ENCODE measurements around the gene ZNF615. TPM values are rescaled to one million over a fixed set of nuclear protein-coding genes. Genes with fewer than 3 reads are reported as not detected.
"Not testable (repeated sequence)": the region's sequence is repeated elsewhere in the genome, so short reads cannot be mapped to it uniquely, and the experiment has no call there.

The ZNF615 gene
- 11.0 and 11.7 TPM in 2 replicates for total RNA-seq (2014; rRNA removed)
- 2.3 TPM for polyA plus RNA-seq (2012)

- peak; percentile 84 for DNase-seq (ENCODE audit: low read depth)
These were observed at the start of gene ZNF615 for GRCh38 chr19:52007806-52008557. ZNF615 (minus strand) TSS chr19:52008211; CDS start chr19:52003711, 4,500 bp downstream.

GRCh38 chr19:52056480-52056879, 48.5 kb upstream of the ZNF615 start:
- not testable (repeated sequence) for DNase-seq (ENCODE audit: low read depth)

- not testable (repeated sequence) for DNase-seq (ENCODE audit: low read depth)
These were observed 43.7 kb upstream of the ZNF615 start for GRCh38 chr19:52051736-52052135.

- peak; percentile 90 for DNase-seq (ENCODE audit: low read depth)
These were observed 40.8 kb upstream of the ZNF615 start, which contains the start of gene ZNF432 for GRCh38 chr19:52048555-52049501. ZNF432 (minus strand) TSS chr19:52048838; CDS start chr19:52046868, 1,970 bp downstream.

GRCh38 chr19:52039169-52039568, 31.2 kb upstream of the ZNF615 start:
- no peak for DNase-seq (ENCODE audit: low read depth)

- peak; percentile 34 for DNase-seq (ENCODE audit: low read depth)
These were observed 26.2 kb upstream of the ZNF615 start for GRCh38 chr19:52034051-52034728.

- DNase-seq (ENCODE audit: low read depth) = no peak
These were observed 20.7 kb upstream of the ZNF615 start for GRCh38 chr19:52028780-52029123.

GRCh38 chr19:52028027-52028779, 20.2 kb upstream of the ZNF615 start, which contains the start of gene ZNF614:
ZNF614 (minus strand) TSS chr19:52028379; CDS start chr19:52025745, 2,634 bp downstream.
- DNase-seq (ENCODE audit: low read depth) = peak; percentile 90

- DNase-seq (ENCODE audit: low read depth) = not testable (repeated sequence)
These were observed 18.4 kb upstream of the ZNF615 start for GRCh38 chr19:52026255-52026990.

GRCh38 chr19:52024478-52024877, 16.5 kb upstream of the ZNF615 start:
- not testable (repeated sequence) for DNase-seq (ENCODE audit: low read depth)

GRCh38 chr19:52022193-52022592, 14.2 kb upstream of the ZNF615 start:
- no peak for DNase-seq (ENCODE audit: low read depth)

- no peak for DNase-seq (ENCODE audit: low read depth)
These were observed 12.5 kb upstream of the ZNF615 start for GRCh38 chr19:52020506-52020905.

GRCh38 chr19:52010674-52011073, 2.7 kb upstream of the ZNF615 start:
- no peak for DNase-seq (ENCODE audit: low read depth)

- no peak for DNase-seq (ENCODE audit: low read depth)
These were observed 583 bp downstream of the ZNF615 start for GRCh38 chr19:52007451-52007805.

- no peak for DNase-seq (ENCODE audit: low read depth)
These were observed 13.9 kb downstream of the ZNF615 start for GRCh38 chr19:51994048-51994644.

- DNase-seq (ENCODE audit: low read depth) = no peak
These were observed 14.6 kb downstream of the ZNF615 start for GRCh38 chr19:51993422-51993821.

GRCh38 chr19:51986309-51987291, 21.4 kb downstream of the ZNF615 start, which contains the start of gene ZNF350:
ZNF350 (minus strand) TSS chr19:51986840; CDS start chr19:51974360, 12,480 bp downstream.
- DNase-seq (ENCODE audit: low read depth) = peak; percentile 94

- no peak for DNase-seq (ENCODE audit: low read depth)
These were observed 24.6 kb downstream of the ZNF615 start for GRCh38 chr19:51983361-51983760.

All from LHCN-M2 (cell line).